ENCODE results near the gene SERPINB4. TPM values are rescaled to one million over a fixed set of nuclear protein-coding genes. Genes with fewer than 3 reads are reported as not detected.
"Not testable (repeated sequence)": the region's sequence is repeated elsewhere in the genome, so short reads cannot be mapped to it uniquely, and the experiment has no call there.

Gene SERPINB4
- not detected for total RNA-seq
- long read RNA-seq = 0 reads

GRCh38 chr18:63644142-63644541 is at the start of gene SERPINB4:
Gene SERPINB4 (minus strand): TSS chr18:63644256. CDS start chr18:63643577, 679 bp downstream.
- DNase-seq; ATAC-seq; intact Hi-C loops (cut with micrococcal nuclease): not testable (repeated sequence)

DNA sequence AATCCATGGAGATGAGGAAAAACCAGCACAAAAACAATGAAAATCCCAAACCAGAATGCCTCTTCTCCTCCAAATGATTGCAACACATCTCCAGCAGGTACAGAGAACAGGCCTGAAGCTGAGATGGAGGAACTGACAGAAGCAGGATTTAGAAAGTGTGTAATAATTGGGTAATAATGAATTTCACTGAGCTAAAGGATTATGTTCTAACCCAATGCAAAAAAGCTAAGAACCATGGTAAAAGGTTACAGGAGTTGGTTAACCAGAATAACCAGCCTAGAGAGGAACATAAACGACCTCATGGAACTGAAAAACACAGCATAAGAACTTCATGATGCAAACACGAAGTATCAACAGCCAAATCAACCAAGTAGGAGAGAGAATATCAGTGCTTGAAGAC is 45.0 kb upstream of the SERPINB4 start:
- DNase-seq (no peak), ATAC-seq (no peak)
- intact Hi-C loops (cut with micrococcal nuclease) = no loop called here

- DNase-seq (no peak), ATAC-seq (no peak)
- intact Hi-C loops (cut with micrococcal nuclease) = no loop called here
These were observed 42.8 kb upstream of the SERPINB4 start for GRCh38 chr18:63686871-63687270.

- DNase-seq (no peak), ATAC-seq (no peak)
- intact Hi-C loops (cut with micrococcal nuclease) = no loop called here
These were observed 40.7 kb upstream of the SERPINB4 start for GRCh38 chr18:63684718-63685117.

GRCh38 chr18:63683890-63684289 is 39.8 kb upstream of the SERPINB4 start:
- ATAC-seq = no peak
- intact Hi-C loops (cut with micrococcal nuclease) = no loop called here

GRCh38 chr18:63683152-63683551 is 39.1 kb upstream of the SERPINB4 start:
- intact Hi-C loops (cut with micrococcal nuclease) = no loop called here
- ATAC-seq (peak; percentile 55), DNase-seq (no peak)

More at GRCh38 chr18:63683890-63684289, 39.8 kb upstream of the SERPINB4 start:
- DNase-seq = no peak

DNA sequence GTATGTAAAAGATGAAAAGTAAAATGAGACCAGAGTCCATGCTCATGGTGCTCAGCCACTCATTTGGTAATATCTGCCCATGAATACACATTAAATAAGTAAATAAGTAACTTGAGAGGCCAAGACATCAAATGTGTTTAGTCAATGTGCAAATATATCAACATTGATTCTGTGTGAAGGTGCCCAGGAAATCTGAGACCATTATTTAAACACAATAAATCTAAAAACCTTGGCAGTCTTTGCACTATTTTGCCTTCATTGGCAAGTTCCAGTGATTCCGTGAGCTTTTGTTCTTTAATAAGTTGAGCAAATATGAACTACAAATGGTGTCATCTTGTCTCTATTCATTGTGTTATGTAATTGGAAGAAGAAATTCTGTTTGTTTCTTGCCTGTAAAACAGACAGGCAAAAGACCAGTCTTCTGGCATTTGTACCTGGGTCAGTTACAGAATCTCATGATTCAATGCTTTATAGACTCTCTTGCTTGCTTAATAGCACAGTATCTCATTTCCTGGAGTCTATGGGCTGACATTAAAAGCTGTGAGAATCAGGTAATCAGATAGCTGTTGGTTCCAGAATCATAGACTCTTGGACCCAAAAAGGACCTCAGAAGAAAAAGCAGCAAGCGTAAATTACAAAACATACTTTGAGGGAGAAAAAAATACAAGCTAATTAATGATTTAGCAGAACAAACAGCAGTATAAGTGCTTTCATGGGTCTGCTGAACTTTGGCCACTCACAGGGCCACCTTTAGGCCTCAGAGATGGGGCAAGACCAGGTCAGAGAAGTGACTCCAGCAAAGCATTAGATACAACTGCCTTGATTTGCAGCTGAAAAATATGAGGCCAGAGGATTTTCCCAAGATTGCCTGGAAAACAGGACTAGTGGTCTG is 37.6 kb upstream of the SERPINB4 start:
- ATAC-seq = no peak
- DNase-seq = no peak
- intact Hi-C loops (cut with micrococcal nuclease) = no loop called here

DNA sequence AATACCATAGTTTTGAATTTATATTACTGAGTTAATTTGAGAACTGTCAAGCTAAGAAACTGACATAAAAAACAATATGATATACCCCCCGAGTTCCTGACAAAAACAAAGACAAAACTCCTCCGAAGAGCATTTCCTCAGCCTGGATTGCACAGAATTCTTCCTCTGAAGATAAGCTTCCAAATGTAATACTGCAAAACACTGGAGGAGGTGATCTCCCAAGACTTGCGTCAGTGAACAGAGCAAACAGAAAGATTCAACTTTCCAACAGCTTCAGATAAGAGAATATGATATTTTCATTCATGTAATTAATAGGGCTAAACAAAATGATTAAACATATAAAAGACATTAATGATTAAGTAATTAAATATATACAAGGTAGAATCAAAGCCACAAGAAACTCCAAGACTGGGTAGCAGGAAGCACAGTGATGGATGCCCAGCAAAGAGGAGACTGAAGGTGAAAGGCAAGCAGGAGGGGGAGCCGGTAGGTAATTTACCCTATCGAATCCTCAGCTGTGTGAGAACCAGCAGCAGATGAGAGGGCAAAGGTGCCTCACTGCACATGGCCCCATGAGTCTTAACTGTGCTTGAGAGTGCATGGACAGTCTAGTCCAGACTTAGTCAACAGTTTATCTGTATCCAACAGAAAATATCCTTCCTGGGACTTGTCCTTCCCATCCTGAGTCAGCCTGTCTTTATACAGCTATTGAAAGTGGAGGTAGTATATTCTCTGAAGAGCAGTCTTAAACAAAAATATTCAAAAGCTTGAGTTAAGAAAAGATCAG is 36.0 kb upstream of the SERPINB4 start:
- intact Hi-C loops (cut with micrococcal nuclease) = no loop called here
- DNase-seq (no peak), ATAC-seq (no peak)

GRCh38 chr18:63677500-63678225 is 33.6 kb upstream of the SERPINB4 start:
- ATAC-seq (no peak), DNase-seq (no peak)
- intact Hi-C loops (cut with micrococcal nuclease) = no loop called here

- DNase-seq = no peak
- ATAC-seq = no peak
- intact Hi-C loops (cut with micrococcal nuclease) = no loop called here
These were observed 32.7 kb upstream of the SERPINB4 start for GRCh38 chr18:63676526-63677323.

DNA sequence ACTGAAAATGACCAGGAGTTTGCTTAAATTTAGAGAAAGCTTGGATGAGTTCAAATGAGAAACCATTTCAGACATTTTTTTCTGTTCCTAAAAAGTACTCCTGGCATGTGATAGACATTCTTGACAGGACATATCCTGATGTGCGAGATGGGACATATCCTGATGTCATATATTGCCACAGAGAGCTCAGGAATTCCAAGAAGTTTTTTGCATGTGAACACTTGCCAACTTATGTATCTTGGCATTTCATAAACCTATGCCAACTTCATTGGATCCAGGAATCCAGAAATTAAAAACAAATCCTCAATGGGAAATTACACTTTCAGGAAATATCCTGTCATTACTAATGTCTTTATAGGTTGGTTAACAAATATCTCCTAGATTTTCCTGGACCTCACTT is 20.5 kb upstream of the SERPINB4 start:
- intact Hi-C loops (cut with micrococcal nuclease) = no loop called here
- no peak for ATAC-seq
- DNase-seq = no peak

DNA sequence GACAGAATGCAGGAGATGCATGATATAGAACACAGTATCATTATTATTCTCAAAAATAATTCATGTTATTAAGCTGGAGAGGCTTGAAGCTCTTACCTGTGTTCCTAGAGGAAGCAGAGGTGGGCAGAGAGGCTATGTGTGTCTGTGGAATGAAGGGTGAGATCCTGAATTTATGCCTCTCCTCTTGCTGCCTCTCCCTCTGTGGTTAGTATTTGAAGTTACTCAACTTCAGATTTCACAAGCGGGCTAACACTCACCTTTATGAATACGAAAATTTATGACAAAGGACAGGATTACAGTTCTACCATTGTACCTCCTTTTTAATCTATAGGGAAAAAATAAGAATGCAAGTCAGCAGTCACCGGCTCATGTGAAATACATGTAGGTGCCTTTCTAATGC is 17.7 kb upstream of the SERPINB4 start, which contains the start of gene SERPINB3:
Gene SERPINB3, minus strand, starts transcription at position 144 of the 400 bp plus-strand sequence. CDS start 677 bp downstream, outside the sequence.
- intact Hi-C loops (cut with micrococcal nuclease); DNase-seq; ATAC-seq: not testable (repeated sequence)

GRCh38 chr18:63658920-63659319 is 14.9 kb upstream of the SERPINB4 start:
- intact Hi-C loops (cut with micrococcal nuclease); DNase-seq; ATAC-seq: not testable (repeated sequence)

GRCh38 chr18:63650271-63650670 is 6.2 kb upstream of the SERPINB4 start:
- DNase-seq; ATAC-seq; intact Hi-C loops (cut with micrococcal nuclease): not testable (repeated sequence)

DNA sequence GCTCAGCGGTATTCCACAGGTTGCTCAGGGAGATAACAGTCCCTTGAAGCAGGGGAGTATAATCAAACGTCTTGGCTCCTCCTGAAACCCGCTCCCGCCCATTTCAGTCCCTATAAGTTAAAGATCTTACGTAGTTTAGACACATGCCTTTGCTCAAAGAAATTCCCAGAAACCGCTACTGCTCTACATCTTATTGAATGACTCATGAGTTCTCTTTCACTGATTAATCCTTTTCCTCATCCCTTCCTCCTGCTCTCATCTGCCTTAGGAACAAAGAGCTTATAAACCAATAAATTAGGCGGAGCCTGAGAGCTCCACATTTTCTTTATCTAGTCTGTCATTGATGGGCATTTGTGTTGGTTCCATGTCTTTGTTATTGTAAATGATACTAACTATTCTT is 4.2 kb upstream of the SERPINB4 start:
- intact Hi-C loops (cut with micrococcal nuclease) = no loop called here
- DNase-seq (no peak), ATAC-seq (no peak)

GRCh38 chr18:63646936-63647335 is 2.9 kb upstream of the SERPINB4 start:
- no peak for DNase-seq
- intact Hi-C loops (cut with micrococcal nuclease) = no loop called here
- no peak for ATAC-seq

- DNase-seq; intact Hi-C loops (cut with micrococcal nuclease); ATAC-seq: not testable (repeated sequence)
These were observed 638 bp upstream of the SERPINB4 start for GRCh38 chr18:63644694-63645093.

GRCh38 chr18:63642668-63643356 is 1.2 kb downstream of the SERPINB4 start:
- DNase-seq; intact Hi-C loops (cut with micrococcal nuclease); ATAC-seq: not testable (repeated sequence)

All from left ventricle myocardium superior (tissue), 1 donor.